HepG2 (cell line): ENCODE data around the gene KCNG4. TPM values are rescaled to one million over a fixed set of nuclear protein-coding genes. Genes with fewer than 3 reads are reported as not detected.

Experiments used
- ARID2 ChIP-seq: sonication (generic); formaldehyde crosslinking; IDR thresholded peaks from 2 replicates; pipeline ENCODE4 v1.8.1; 2022; ENCODE audit warnings: mild to moderate bottlenecking, missing genetic modification reagents, borderline replicate concordance
- ATF1 ChIP-seq: IDR thresholded peaks from 2 replicates; pipeline ENCODE4 v1.6.1; 2016; ENCODE audit warnings: mild to moderate bottlenecking, control low read depth
- CC2D1A ChIP-seq: sonication (generic); formaldehyde crosslinking; IDR thresholded peaks from 2 replicates; pipeline ENCODE4 v1.8.1; 2023; ENCODE audit warnings: mild to moderate bottlenecking, missing genetic modification reagents
- DMAP1 ChIP-seq: IDR thresholded peaks from 2 replicates; pipeline ENCODE4 v1.6.1; 2016
- FLYWCH1 ChIP-seq: sonication (generic); formaldehyde crosslinking; IDR thresholded peaks from 2 replicates; pipeline ENCODE4 v1.8.1; 2023; ENCODE audit warnings: mild to moderate bottlenecking, missing genetic modification reagents
- HNRNPH1 ChIP-seq: fragments of 200-400 bp; formaldehyde crosslinking; optimal IDR thresholded peaks from 2 replicates; pipeline ENCODE3; 2017; ENCODE audit warnings: mild to moderate bottlenecking, low read depth, low read length
- JUN ChIP-seq: sonication (generic); formaldehyde crosslinking; IDR thresholded peaks from 2 replicates; pipeline ENCODE4 v1.4.0; 2020; ENCODE audit warnings: mild to moderate bottlenecking, missing genetic modification reagents
- KDM1A ChIP-seq: IDR thresholded peaks from 2 replicates; pipeline ENCODE4 v1.6.1; 2016; ENCODE audit warnings: missing compliant biosample characterization
- KMT2A ChIP-seq: sonication (generic); formaldehyde crosslinking; IDR thresholded peaks from 2 replicates; pipeline ENCODE4 v1.4.0; 2020; ENCODE audit warnings: missing genetic modification reagents
- NFIB ChIP-seq: sonication (generic); formaldehyde crosslinking; IDR thresholded peaks from 2 replicates; pipeline ENCODE4 v1.9.0; 2021; ENCODE audit warnings: missing genetic modification reagents, mild to moderate bottlenecking, borderline replicate concordance
- NFYC ChIP-seq: IDR thresholded peaks from 2 replicates; pipeline ENCODE4 v1.6.1; 2016; ENCODE audit warnings: missing genetic modification reagents, missing compliant biosample characterization
- PAX8 ChIP-seq: sonication (generic); formaldehyde crosslinking; IDR thresholded peaks from 2 replicates; pipeline ENCODE4 v1.8.0; 2022; ENCODE audit warnings: mild to moderate bottlenecking, missing genetic modification reagents, borderline replicate concordance
- TBX3 ChIP-seq: fragments of 450-650 bp; IDR thresholded peaks from 2 replicates; pipeline ENCODE4 v1.6.1; 2017; ENCODE audit warnings: antibody characterized with exemption, mild to moderate bottlenecking, inconsistent platforms, borderline replicate concordance
- TEAD3 ChIP-seq: optimal IDR thresholded peaks from 2 replicates; pipeline ENCODE3; 2016; ENCODE audit warnings: borderline replicate concordance
- TFAP4 ChIP-seq: sonication (generic); IDR thresholded peaks from 2 replicates; pipeline ENCODE4 v1.6.1; 2016; ENCODE audit warnings: low read depth, borderline replicate concordance
- ZBTB7A ChIP-seq: sonication (generic); formaldehyde crosslinking; IDR thresholded peaks from 2 replicates; pipeline ENCODE4 v1.8.0; 2022; ENCODE audit warnings: mild to moderate bottlenecking, missing genetic modification reagents
- ZMYM3 ChIP-seq: sonication (generic); formaldehyde crosslinking; IDR thresholded peaks from 2 replicates; pipeline ENCODE4 v1.5.1; 2020; ENCODE audit warnings: mild to moderate bottlenecking, missing genetic modification reagents
- ZNF331 ChIP-seq: sonication (generic); formaldehyde crosslinking; IDR thresholded peaks from 2 replicates; pipeline ENCODE4 v1.4.0; 2020; ENCODE audit warnings: missing genetic modification reagents
- ZNF460 ChIP-seq: sonication (generic); formaldehyde crosslinking; IDR thresholded peaks from 2 replicates; pipeline ENCODE4 v1.5.1; 2020; ENCODE audit warnings: missing genetic modification reagents, mild to moderate bottlenecking, borderline replicate concordance
- ZNF501 ChIP-seq: sonication (generic); formaldehyde crosslinking; IDR thresholded peaks from 2 replicates; pipeline ENCODE4 v1.5.1; 2020; ENCODE audit warnings: mild to moderate bottlenecking, moderate library complexity, missing genetic modification reagents
- ZNF720 ChIP-seq: sonication (generic); formaldehyde crosslinking; IDR thresholded peaks from 2 replicates; pipeline ENCODE4 v1.4.0; 2020; ENCODE audit warnings: missing genetic modification reagents
- ZSCAN25 ChIP-seq: sonication (generic); formaldehyde crosslinking; IDR thresholded peaks from 2 replicates; pipeline ENCODE4 v1.8.0; 2022; ENCODE audit warnings: mild to moderate bottlenecking, missing genetic modification reagents
- polyA plus RNA-seq, 8 experiments: library from polyadenylated mRNA; depleted of rRNA in 3 of 8; stranded (reverse) in 7 of 8; unstranded in 1 of 8; fragments of >200 nt; fragmentation: Illumina TruSeq in 4 of 8; extraction: Trizol in 4 of 8; gene quantifications; 2 replicates each; pipeline versions ENCODE4 v1.2.1 to v1.2.3, GENCODE V29; 2011 to 2016; ENCODE audit warnings: low read depth in 4 of 8, missing spikeins in 1 of 8, mixed read lengths in 1 of 8; ENCODE audit not compliant: insufficient read depth in 1 of 8
- total RNA-seq, 5 experiments: library from RNA; depleted of rRNA; stranded (reverse); fragments of >200 nt; fragmentation: Illumina TruSeq; extraction: Trizol; gene quantifications; 2 replicates each; pipeline ENCODE4 v1.2.3, GENCODE V29; 2016; ENCODE audit warnings: low read depth in 1 of 5
- TF ChIP-seq, protein P1 (sequence below): sonication (generic); formaldehyde crosslinking; IDR thresholded peaks from 2 replicates; pipeline ENCODE4 v1.4.0; 2020; ENCODE audit warnings: mild to moderate bottlenecking, missing genetic modification reagents, borderline replicate concordance
- TF ChIP-seq, protein P2 (sequence below): IDR thresholded peaks from 2 replicates; pipeline ENCODE4 v1.6.1; 2016; ENCODE audit warnings: missing compliant biosample characterization, missing genetic modification reagents, borderline replicate concordance
- TF ChIP-seq, protein P3 (sequence below): sonication (generic); formaldehyde crosslinking; IDR thresholded peaks from 2 replicates; pipeline ENCODE4 v1.4.0; 2020; ENCODE audit warnings: missing genetic modification reagents
- TF ChIP-seq, protein P4 (sequence below): sonication (generic); formaldehyde crosslinking; IDR thresholded peaks from 2 replicates; pipeline ENCODE4 v1.5.0; 2020; ENCODE audit warnings: missing genetic modification reagents

KCNG4 gene
- total and polyA plus RNA-seq, 2 of the 13 experiments (the other 11 are each of a cell fraction or from before 2014, with no cell fraction given) = not detected

GRCh38 chr16:84266451-84266850, 26.6 kb upstream of the KCNG4 start (continued):
- TF ChIP-seq, protein P1, sequence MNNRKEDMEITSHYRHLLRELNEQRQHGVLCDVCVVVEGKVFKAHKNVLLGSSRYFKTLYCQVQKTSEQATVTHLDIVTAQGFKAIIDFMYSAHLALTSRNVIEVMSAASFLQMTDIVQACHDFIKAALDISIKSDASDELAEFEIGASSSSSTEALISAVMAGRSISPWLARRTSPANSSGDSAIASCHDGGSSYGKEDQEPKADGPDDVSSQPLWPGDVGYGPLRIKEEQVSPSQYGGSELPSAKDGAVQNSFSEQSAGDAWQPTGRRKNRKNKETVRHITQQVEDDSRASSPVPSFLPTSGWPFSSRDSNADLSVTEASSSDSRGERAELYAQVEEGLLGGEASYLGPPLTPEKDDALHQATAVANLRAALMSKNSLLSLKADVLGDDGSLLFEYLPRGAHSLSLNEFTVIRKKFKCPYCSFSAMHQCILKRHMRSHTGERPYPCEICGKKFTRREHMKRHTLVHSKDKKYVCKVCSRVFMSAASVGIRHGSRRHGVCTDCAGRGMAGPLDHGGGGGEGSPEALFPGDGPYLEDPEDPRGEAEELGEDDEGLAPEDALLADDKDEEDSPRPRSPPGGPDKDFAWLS = no peak
- TF ChIP-seq ATF1 (CRISPR knock-in tag) = no peak
- TF ChIP-seq KDM1A = no peak
- TF ChIP-seq PAX8 (CRISPR knock-in tag) = no peak
- no peak for TF ChIP-seq HNRNPH1
- peak; percentile 71; the same call in 1 of the 2 replicates for TF ChIP-seq TBX3
- TF ChIP-seq ZNF331 (CRISPR knock-in tag) = no peak; the same call in 1 of the 2 replicates
- no peak for TF ChIP-seq JUN (CRISPR knock-in tag)
- 0 out of 2 replicates have a peak, but pooled peaks have one; percentile 42 for TF ChIP-seq ZMYM3 (CRISPR knock-in tag)
- TF ChIP-seq NFYC (CRISPR knock-in tag) = peak; percentile 99
- TF ChIP-seq DMAP1 = 0 out of 2 replicates have a peak, but pooled peaks have one; percentile 28
- TF ChIP-seq, protein P2, sequence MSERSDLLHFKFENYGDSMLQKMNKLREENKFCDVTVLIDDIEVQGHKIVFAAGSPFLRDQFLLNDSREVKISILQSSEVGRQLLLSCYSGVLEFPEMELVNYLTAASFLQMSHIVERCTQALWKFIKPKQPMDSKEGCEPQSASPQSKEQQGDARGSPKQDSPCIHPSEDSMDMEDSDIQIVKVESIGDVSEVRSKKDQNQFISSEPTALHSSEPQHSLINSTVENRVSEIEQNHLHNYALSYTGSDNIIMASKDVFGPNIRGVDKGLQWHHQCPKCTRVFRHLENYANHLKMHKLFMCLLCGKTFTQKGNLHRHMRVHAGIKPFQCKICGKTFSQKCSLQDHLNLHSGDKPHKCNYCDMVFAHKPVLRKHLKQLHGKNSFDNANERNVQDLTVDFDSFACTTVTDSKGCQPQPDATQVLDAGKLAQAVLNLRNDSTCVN (CRISPR knock-in tag) = 0 out of 2 replicates have a peak, but pooled peaks have one; percentile 33
- TF ChIP-seq ZNF501 (CRISPR knock-in tag) = peak; percentile 88
- TF ChIP-seq NFIB (CRISPR knock-in tag) = no peak
- peak; percentile 41 for TF ChIP-seq TEAD3 (CRISPR knock-in tag)
- TF ChIP-seq ZNF720 (CRISPR knock-in tag) = no peak
- TF ChIP-seq ZNF460 (CRISPR knock-in tag) = no peak
- TF ChIP-seq, protein P3, sequence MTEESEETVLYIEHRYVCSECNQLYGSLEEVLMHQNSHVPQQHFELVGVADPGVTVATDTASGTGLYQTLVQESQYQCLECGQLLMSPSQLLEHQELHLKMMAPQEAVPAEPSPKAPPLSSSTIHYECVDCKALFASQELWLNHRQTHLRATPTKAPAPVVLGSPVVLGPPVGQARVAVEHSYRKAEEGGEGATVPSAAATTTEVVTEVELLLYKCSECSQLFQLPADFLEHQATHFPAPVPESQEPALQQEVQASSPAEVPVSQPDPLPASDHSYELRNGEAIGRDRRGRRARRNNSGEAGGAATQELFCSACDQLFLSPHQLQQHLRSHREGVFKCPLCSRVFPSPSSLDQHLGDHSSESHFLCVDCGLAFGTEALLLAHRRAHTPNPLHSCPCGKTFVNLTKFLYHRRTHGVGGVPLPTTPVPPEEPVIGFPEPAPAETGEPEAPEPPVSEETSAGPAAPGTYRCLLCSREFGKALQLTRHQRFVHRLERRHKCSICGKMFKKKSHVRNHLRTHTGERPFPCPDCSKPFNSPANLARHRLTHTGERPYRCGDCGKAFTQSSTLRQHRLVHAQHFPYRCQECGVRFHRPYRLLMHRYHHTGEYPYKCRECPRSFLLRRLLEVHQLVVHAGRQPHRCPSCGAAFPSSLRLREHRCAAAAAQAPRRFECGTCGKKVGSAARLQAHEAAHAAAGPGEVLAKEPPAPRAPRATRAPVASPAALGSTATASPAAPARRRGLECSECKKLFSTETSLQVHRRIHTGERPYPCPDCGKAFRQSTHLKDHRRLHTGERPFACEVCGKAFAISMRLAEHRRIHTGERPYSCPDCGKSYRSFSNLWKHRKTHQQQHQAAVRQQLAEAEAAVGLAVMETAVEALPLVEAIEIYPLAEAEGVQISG (CRISPR knock-in tag) = 0 out of 2 replicates have a peak, but pooled peaks have one; percentile 19
- TF ChIP-seq FLYWCH1 (CRISPR knock-in tag) = no peak
- no peak for TF ChIP-seq ZBTB7A
- TF ChIP-seq ZSCAN25 = no peak
- TF ChIP-seq, protein P4, sequence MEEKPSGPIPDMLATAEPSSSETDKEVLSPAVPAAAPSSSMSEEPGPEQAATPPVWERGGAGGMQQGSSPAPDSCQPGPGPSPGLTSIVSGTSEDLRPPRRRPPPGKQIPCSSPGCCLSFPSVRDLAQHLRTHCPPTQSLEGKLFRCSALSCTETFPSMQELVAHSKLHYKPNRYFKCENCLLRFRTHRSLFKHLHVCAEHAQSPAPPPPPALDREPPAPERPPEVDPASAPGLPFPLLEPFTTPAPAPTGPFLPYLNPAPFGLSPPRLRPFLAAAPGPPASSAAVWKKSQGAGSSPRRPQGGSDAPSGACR (CRISPR knock-in tag) = no peak
- no peak for TF ChIP-seq CC2D1A (CRISPR knock-in tag)
- TF ChIP-seq KMT2A (CRISPR knock-in tag) = peak; percentile 51; the same call in 1 of the 2 replicates
- no peak for TF ChIP-seq ARID2 (CRISPR knock-in tag)
- TF ChIP-seq TFAP4 = no peak
